Left cardiac atrium (tissue), 4 donors: ENCODE measurements around the gene RABGAP1L. TPM values are rescaled to one million over a fixed set of nuclear protein-coding genes. Genes with fewer than 3 reads are reported as not detected.
"Not testable (repeated sequence)": the region's sequence is repeated elsewhere in the genome, so short reads cannot be mapped to it uniquely, and the experiment has no call there.

ENCODE experiments used
- ATAC-seq, 2 donors: fragments of 200-7000 bp; cut with Tn5 transposase; one replicate each; pipeline ENCODE4 v1.9.1; 2020; ENCODE audit warnings: mild to moderate bottlenecking in 2 of 2, moderate library complexity in 2 of 2
- DNase-seq: peaks from one replicate; pipeline ENCODE4 v3.0.0-alpha.2; 2020
- intact Hi-C, 2 donors: fragments of 100-400 bp; cut with DNase I; formaldehyde crosslinking; loops; one replicate each; pipeline versions ENCODE4 v1.14.1 to v1.15.1; 2022 to 2023
- total RNA-seq, 2 donors: library from RNA; stranded (reverse); fragmentation: NEBNext Ultra II Directional; extraction: Animal tissue kit (Norgen Biotek cat#: 25700); gene quantifications; one replicate each; pipeline ENCODE4 v1.2.1, GENCODE V29; 2021
- donor health status: DM: no; HTN: yes; CAD: no.
- donor health status: DM: no; HTN: yes; CAD: no; lungs with severe emphysema.
- donor health status: DM: yes; HTN: yes; CAD: no.
- donor health status: Dilated cardiomyopathy.

RABGAP1L gene
- total RNA-seq, 2 donors from 2014 or later: 134 to 145 TPM

- ATAC-seq: no peak
- intact Hi-C loops: no loop called here
Observed at GRCh38 chr1:174836543-174836942, 677.2 kb downstream of the RABGAP1L start.

GRCh38 chr1:174837386-174837785 is 678.1 kb downstream of the RABGAP1L start:
- no peak for DNase-seq
- no peak for ATAC-seq
- intact Hi-C loops: no loop called here

More at GRCh38 chr1:174836543-174836942, 677.2 kb downstream of the RABGAP1L start:
- DNase-seq: no peak

- DNase-seq (no peak), ATAC-seq (no peak)
- intact Hi-C loops: no loop called here
Observed at GRCh38 chr1:174839211-174839610, 679.9 kb downstream of the RABGAP1L start.

GRCh38 chr1:174841747-174842146 is 682.4 kb downstream of the RABGAP1L start:
- intact Hi-C loops: no loop called here
- no peak for ATAC-seq

GRCh38 chr1:174848593-174849560 is 689.6 kb downstream of the RABGAP1L start:
- intact Hi-C loops, ATAC-seq, DNase-seq: not testable (repeated sequence)

More at GRCh38 chr1:174841747-174842146, 682.4 kb downstream of the RABGAP1L start:
- no peak for DNase-seq

- DNase-seq: no peak
- no peak for ATAC-seq
- intact Hi-C loops: no loop called here
Observed at GRCh38 chr1:174850726-174851125, 691.4 kb downstream of the RABGAP1L start.

- DNase-seq (no peak), ATAC-seq (no peak)
- intact Hi-C loops: no loop called here
Observed at GRCh38 chr1:174858301-174858700, 699.0 kb downstream of the RABGAP1L start.

GRCh38 chr1:174870319-174870718 is 711.0 kb downstream of the RABGAP1L start:
- no peak for ATAC-seq
- intact Hi-C loops: loop anchor here in 1 of 2 donors (10.0 kb wide), 1 partner anchor 114 kb away; no protein-coding TSS in a partner anchor
- no peak for DNase-seq

- no peak for DNase-seq
- intact Hi-C loops: loop anchor here in 1 of 2 donors (10.0 kb wide), 1 partner anchor 113 kb away; no protein-coding TSS in a partner anchor
- ATAC-seq: no peak
Observed at GRCh38 chr1:174871886-174872285, 712.6 kb downstream of the RABGAP1L start.

GRCh38 chr1:174872615-174873058 is 713.3 kb downstream of the RABGAP1L start:
- DNase-seq (no peak), ATAC-seq (no peak)
- intact Hi-C loops: loop anchor here in 1 of 2 donors (10.0 kb wide), 1 partner anchor 112 kb away; no protein-coding TSS in a partner anchor

- intact Hi-C loops: loop anchor here in 1 of 2 donors (10.0 kb wide), 1 partner anchor 110 kb away; no protein-coding TSS in a partner anchor
- ATAC-seq: peak in 1 of 2 donors; percentile 25
- DNase-seq: no peak
Observed at GRCh38 chr1:174874331-174875053, 715.2 kb downstream of the RABGAP1L start.

GRCh38 chr1:174875306-174875705 is 716.0 kb downstream of the RABGAP1L start:
- ATAC-seq: peak in 1 of 2 donors; percentile 21
- DNase-seq: no peak
- intact Hi-C loops: loop anchor here in 1 of 2 donors (10.0 kb wide), 1 partner anchor 109 kb away; no protein-coding TSS in a partner anchor

- ATAC-seq: peak in 1 of 2 donors; percentile 82
- no peak for DNase-seq
- intact Hi-C loops: loop anchor here in 1 of 2 donors (10.0 kb wide), 1 partner anchor 108 kb away; no protein-coding TSS in a partner anchor
Observed at GRCh38 chr1:174877208-174877673, 717.9 kb downstream of the RABGAP1L start.

GRCh38 chr1:174880171-174880570 is 720.9 kb downstream of the RABGAP1L start:
- intact Hi-C loops: no loop called here
- DNase-seq: no peak
- ATAC-seq: no peak

GRCh38 chr1:174883409-174883808 is 724.1 kb downstream of the RABGAP1L start:
- ATAC-seq (peak in 1 of 2 donors; percentile 53), DNase-seq (no peak)
- intact Hi-C loops: no loop called here

- intact Hi-C loops: no loop called here
- peak; percentile 8 to 49 for ATAC-seq
- no peak for DNase-seq
Observed at GRCh38 chr1:174884038-174884437, 724.7 kb downstream of the RABGAP1L start.

- no peak for ATAC-seq
- intact Hi-C loops: no loop called here
- DNase-seq: no peak
Observed at GRCh38 chr1:174884566-174884965, 725.2 kb downstream of the RABGAP1L start.

- DNase-seq (no peak), ATAC-seq (peak in 1 of 2 donors; percentile 61)
- intact Hi-C loops: loop anchor here in 1 of 2 donors (10.0 kb wide), 1 partner anchor 75 kb away; no protein-coding TSS in a partner anchor
Observed at GRCh38 chr1:174890024-174890423, 730.7 kb downstream of the RABGAP1L start.

- ATAC-seq: peak; percentile 81 to 90
- intact Hi-C loops: loop anchor here in 1 of 2 donors (10.0 kb wide), 1 partner anchor 73 kb away; no protein-coding TSS in a partner anchor
- peak; percentile 25 for DNase-seq
Observed at GRCh38 chr1:174892016-174892415, 732.7 kb downstream of the RABGAP1L start.
